HL-60 (cell line): ENCODE data around the gene MIDN.

Experiments
- GABPA ChIP-seq: IDR thresholded peaks from 2 replicates; pipeline ENCODE4 v1.6.1; 2012; ENCODE audit warnings: low read depth
- POLR2AphosphoS5 ChIP-seq: IDR thresholded peaks from 2 replicates; pipeline ENCODE4 v1.6.1; 2012; ENCODE audit warnings: low read depth
- TF ChIP-seq, protein P1 (sequence below): IDR thresholded peaks from one replicate; pipeline ENCODE4 v1.5.1; 2011; ENCODE audit warnings: low read length, control low read depth, inconsistent platforms; ENCODE audit not compliant: insufficient read depth
- TF ChIP-seq, protein P2 (sequence below): IDR thresholded peaks from 2 replicates; pipeline ENCODE4 v1.6.1; 2012; ENCODE audit warnings: low read depth; ENCODE audit not compliant: insufficient replicate concordance

DNA sequence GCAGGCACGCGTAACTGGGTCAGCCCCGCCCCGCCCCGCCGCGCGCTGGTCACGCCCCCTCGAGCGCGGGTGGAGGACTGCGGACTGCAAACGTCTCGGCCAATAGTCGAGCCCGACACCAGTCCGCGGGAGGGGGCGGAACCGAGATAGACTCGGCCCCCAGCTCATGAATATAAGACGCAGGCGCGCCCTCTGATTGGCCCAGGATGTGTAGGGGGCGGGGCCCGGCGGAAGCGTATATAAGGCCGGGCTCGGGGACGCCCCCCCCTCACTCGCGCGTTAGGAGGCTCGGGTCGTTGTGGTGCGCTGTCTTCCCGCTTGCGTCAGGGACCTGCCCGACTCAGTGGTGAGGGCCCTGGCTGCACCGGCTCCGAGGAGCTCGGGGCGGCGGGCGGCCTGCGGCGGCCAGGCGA is 20.7 kb downstream of the MIDN start, which contains the start of gene CIRBP:
- TF ChIP-seq, protein P1, sequence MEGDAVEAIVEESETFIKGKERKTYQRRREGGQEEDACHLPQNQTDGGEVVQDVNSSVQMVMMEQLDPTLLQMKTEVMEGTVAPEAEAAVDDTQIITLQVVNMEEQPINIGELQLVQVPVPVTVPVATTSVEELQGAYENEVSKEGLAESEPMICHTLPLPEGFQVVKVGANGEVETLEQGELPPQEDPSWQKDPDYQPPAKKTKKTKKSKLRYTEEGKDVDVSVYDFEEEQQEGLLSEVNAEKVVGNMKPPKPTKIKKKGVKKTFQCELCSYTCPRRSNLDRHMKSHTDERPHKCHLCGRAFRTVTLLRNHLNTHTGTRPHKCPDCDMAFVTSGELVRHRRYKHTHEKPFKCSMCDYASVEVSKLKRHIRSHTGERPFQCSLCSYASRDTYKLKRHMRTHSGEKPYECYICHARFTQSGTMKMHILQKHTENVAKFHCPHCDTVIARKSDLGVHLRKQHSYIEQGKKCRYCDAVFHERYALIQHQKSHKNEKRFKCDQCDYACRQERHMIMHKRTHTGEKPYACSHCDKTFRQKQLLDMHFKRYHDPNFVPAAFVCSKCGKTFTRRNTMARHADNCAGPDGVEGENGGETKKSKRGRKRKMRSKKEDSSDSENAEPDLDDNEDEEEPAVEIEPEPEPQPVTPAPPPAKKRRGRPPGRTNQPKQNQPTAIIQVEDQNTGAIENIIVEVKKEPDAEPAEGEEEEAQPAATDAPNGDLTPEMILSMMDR, result no peak
- no peak for TF ChIP-seq GABPA
- TF ChIP-seq POLR2AphosphoS5, result peak; percentile 99
- TF ChIP-seq, protein P2, sequence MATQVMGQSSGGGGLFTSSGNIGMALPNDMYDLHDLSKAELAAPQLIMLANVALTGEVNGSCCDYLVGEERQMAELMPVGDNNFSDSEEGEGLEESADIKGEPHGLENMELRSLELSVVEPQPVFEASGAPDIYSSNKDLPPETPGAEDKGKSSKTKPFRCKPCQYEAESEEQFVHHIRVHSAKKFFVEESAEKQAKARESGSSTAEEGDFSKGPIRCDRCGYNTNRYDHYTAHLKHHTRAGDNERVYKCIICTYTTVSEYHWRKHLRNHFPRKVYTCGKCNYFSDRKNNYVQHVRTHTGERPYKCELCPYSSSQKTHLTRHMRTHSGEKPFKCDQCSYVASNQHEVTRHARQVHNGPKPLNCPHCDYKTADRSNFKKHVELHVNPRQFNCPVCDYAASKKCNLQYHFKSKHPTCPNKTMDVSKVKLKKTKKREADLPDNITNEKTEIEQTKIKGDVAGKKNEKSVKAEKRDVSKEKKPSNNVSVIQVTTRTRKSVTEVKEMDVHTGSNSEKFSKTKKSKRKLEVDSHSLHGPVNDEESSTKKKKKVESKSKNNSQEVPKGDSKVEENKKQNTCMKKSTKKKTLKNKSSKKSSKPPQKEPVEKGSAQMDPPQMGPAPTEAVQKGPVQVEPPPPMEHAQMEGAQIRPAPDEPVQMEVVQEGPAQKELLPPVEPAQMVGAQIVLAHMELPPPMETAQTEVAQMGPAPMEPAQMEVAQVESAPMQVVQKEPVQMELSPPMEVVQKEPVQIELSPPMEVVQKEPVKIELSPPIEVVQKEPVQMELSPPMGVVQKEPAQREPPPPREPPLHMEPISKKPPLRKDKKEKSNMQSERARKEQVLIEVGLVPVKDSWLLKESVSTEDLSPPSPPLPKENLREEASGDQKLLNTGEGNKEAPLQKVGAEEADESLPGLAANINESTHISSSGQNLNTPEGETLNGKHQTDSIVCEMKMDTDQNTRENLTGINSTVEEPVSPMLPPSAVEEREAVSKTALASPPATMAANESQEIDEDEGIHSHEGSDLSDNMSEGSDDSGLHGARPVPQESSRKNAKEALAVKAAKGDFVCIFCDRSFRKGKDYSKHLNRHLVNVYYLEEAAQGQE, result peak; percentile 70
